ENCODE measurements around the gene PCBP4.

The PCBP4 gene

DNA sequence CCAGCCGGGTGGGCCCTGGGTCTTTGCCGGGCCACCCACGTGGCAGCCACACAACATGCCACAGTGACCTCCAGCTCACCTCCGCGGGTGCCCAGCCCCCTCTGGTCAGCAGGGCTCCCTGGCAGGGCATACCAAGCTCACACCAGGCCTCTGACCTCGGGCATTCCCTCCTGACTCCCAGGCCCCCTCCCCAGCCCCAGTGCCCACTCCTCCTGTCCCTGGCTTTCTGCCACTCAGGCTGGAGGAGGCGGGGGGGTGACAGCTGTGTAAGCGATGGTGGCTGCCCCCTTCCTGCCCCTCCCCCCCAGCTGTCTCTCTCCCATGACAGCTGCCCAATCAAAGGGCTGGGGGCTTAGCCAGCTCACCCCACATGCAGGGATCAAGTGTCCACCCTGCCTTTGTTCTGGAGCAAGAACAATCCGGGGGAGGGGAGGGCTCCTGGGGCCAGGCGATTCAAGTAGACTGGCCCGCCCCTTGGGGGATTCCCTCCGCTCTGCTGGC lies 3.3 kb downstream of the PCBP4 start:
- no peak for DNase-seq (ENCODE audit: low read depth)
- TF ChIP-seq, protein P1, sequence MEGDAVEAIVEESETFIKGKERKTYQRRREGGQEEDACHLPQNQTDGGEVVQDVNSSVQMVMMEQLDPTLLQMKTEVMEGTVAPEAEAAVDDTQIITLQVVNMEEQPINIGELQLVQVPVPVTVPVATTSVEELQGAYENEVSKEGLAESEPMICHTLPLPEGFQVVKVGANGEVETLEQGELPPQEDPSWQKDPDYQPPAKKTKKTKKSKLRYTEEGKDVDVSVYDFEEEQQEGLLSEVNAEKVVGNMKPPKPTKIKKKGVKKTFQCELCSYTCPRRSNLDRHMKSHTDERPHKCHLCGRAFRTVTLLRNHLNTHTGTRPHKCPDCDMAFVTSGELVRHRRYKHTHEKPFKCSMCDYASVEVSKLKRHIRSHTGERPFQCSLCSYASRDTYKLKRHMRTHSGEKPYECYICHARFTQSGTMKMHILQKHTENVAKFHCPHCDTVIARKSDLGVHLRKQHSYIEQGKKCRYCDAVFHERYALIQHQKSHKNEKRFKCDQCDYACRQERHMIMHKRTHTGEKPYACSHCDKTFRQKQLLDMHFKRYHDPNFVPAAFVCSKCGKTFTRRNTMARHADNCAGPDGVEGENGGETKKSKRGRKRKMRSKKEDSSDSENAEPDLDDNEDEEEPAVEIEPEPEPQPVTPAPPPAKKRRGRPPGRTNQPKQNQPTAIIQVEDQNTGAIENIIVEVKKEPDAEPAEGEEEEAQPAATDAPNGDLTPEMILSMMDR (conservative IDR thresholded peaks at IDR 0.05; ENCODE audit: low read depth, low read length), result no peak
- peak overlapping the region; percentile 81 for H3K4me3 ChIP-seq (ENCODE audit: low read length)

DNA sequence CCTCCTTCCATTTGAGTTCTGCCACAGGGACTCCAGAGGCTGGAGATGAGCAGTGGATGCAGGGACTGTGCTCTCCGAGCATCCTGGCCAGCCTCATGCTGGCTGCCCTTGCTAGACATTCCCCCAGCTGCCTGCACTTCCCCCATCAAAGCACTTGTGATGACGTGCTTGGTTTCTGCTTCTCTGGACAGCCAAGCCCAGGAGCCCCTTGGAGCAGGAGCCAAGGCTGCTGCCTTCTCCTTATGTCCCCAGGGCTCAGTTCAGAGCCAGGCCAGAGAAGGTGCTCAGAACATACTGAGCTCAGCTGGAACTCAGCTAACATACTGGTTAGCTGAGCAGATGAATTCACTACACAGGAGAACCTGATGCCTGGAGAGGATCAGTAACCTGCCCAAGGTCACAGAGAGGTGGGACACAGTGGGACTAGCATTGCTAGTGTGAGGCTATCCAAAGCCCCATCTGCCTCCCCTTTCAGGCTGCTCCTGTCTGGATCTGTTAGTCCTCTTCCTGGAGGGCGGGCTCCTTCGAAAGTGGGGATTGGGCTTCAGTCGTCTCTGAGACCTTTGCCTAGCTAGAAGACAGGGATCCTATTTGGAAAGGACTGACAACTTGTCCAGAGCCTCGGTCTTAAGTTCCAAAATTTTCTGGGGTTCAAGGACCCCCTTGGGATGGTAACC lies 4.3 kb downstream of the PCBP4 start:
- TF ChIP-seq, protein P1 (conservative IDR thresholded peaks at IDR 0.05; ENCODE audit: low read depth, low read length), result no peak
- H3K4me3 ChIP-seq (ENCODE audit: low read length), result no peak overlapping the region
- DNase-seq (ENCODE audit: low read depth), result no peak

DNA sequence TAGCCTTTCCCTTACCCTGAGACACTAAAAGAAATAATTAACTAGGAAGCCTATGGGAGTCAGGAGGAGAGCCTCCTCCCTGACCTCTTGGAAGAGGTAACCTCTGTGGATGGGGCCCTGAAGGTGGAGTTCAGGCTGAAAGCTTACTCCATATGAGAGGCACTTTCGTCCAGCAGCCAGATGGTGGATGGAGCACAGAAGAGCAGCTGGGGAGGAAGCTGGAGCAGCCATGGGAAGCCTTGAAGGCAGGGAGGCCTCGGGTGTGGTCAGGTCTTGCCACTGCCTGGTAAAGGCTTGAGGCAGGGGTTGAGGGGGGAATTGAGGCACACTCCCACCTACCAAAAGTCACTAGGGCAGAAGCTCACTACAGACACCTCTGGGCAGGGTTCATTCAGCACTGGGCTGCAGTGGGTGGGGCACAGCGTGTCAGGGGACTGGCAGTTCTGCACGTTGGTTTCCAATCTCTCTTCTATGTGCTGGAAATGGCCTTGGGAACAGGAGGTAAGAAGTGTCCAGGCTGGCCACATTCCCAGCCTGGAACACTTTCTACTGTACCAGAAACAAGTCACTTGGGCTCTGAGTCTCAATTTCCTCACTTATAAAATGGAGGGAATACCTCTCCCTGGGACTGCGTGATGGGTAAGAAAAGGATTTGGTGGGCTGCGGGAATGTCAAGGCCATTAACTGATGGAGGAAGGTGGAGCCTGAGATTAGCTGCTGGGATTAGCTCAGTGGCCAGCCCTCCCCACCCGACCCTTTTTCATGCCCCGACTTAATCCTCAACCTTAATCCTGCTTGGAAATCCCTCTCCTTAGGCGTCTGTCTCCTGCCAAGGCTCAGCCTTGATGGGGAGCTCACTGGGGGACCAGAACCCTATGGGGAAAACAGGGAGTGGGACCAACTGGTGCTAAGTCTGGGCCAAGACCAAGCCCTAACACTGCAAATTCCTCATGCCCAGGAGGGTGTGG lies 5.4 kb downstream of the PCBP4 start:
- no peak overlapping the region for H3K4me3 ChIP-seq (ENCODE audit: low read length)
- DNase-seq (ENCODE audit: low read depth), result peak; percentile 84
- TF ChIP-seq, protein P1 (conservative IDR thresholded peaks at IDR 0.05; ENCODE audit: low read depth, low read length), result no peak

DNA sequence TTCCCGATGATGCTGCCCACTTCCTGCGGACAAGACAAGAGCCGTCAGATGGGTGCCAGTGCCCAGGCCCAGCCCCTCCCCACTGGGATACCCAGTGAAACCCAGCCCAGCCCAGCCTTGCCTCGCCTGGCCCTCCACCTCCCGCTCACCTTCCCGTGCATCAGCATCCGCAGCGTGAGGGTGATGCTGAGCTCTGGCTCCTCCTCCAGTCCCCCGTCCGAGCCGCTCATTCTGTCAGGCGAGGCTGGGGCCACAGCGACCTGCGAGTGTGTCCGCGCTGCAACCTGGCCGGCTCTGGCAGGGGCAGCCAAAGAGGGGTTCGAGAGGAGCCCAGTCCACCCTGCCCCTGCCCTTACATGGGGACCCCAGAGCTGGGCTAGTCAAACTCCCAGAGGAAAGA lies 6.2 kb downstream of the PCBP4 start:
- TF ChIP-seq, protein P1 (conservative IDR thresholded peaks at IDR 0.05; ENCODE audit: low read depth, low read length), result no peak
- no peak overlapping the region for H3K4me3 ChIP-seq (ENCODE audit: low read length)
- no peak for DNase-seq (ENCODE audit: low read depth)

DNA sequence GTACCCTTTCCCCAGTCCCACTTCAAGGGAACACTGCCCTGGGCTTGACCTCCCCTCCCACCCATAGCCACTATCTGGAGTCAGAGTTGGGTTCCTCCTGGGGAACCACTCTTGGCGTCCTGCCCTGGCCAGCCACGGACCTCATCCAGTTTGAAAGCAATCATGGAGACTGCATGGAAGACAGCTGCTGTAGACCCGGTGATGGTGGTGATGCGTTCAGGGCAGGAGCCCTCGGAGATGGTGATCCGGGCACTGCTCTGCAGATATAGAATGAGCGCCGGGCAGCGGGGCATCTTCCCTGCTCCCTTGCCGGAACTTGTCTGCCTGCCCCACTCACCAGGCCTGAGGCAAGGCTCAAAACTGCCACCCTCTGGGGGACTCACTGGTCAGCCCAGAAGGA lies 6.9 kb downstream of the PCBP4 start:
- H3K4me3 ChIP-seq (ENCODE audit: low read length), result no peak overlapping the region
- DNase-seq (ENCODE audit: low read depth), result no peak
- TF ChIP-seq, protein P1 (conservative IDR thresholded peaks at IDR 0.05; ENCODE audit: low read depth, low read length), result no peak

DNA sequence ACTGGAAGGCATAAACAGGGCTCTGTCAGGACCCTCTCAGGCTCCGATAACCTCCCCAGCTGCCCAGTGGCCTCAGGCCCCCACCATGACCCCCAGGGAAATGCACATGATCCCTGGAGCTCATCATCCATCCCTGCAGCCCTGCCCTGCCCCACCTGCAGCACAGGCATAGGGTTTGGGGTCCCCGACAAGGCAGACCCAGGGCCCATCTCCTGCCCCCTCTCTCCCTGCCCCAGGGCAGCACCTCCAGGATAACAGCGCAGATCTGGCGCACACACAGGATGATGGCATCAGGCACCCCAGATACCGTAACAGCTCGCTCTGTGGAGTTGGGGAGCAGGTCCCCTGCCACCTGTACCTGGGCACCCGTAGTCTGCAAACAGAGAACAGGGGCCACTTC lies 7.6 kb downstream of the PCBP4 start:
- TF ChIP-seq, protein P1 (conservative IDR thresholded peaks at IDR 0.05; ENCODE audit: low read depth, low read length), result no peak
- no peak overlapping the region for H3K4me3 ChIP-seq (ENCODE audit: low read length)
- no peak for DNase-seq (ENCODE audit: low read depth)
